Measurements from ENCODE around the gene RBM11.

GRCh38 chr21:14241297-14241696, 25.3 kb downstream of the RBM11 start:
- TF ChIP-seq, protein P1, sequence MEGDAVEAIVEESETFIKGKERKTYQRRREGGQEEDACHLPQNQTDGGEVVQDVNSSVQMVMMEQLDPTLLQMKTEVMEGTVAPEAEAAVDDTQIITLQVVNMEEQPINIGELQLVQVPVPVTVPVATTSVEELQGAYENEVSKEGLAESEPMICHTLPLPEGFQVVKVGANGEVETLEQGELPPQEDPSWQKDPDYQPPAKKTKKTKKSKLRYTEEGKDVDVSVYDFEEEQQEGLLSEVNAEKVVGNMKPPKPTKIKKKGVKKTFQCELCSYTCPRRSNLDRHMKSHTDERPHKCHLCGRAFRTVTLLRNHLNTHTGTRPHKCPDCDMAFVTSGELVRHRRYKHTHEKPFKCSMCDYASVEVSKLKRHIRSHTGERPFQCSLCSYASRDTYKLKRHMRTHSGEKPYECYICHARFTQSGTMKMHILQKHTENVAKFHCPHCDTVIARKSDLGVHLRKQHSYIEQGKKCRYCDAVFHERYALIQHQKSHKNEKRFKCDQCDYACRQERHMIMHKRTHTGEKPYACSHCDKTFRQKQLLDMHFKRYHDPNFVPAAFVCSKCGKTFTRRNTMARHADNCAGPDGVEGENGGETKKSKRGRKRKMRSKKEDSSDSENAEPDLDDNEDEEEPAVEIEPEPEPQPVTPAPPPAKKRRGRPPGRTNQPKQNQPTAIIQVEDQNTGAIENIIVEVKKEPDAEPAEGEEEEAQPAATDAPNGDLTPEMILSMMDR (conservative IDR thresholded peaks at IDR 0.05), result no peak
- no peak for TF ChIP-seq ZFX (IDR thresholded peaks at IDR 0.05)

Measured in C4-2B (cell line).